GM19328 (cell line): Measurements from ENCODE around the gene KIN.
A peak's percentile ranks its signal among the peaks of the same experiment; 100 is the strongest.
"Not testable (repeated sequence)": the region's sequence is repeated elsewhere in the genome, so short reads cannot be mapped to it uniquely, and the experiment has no call there.

Experiments
- ATAC-seq: cut with Tn5 transposase; IDR thresholded peaks from one replicate; pipeline ENCODE4 v1.9.1; 2021; ENCODE audit warnings: mild to moderate bottlenecking, moderate library complexity; ENCODE audit not compliant: unreplicated experiment

KIN gene

GRCh38 chr10:7787857-7788638 lies at the start of gene KIN, which contains the start of gene ATP5F1C:
Gene KIN, minus strand, starts transcription at chr10:7787993. Its CDS starts 60 bp downstream, at chr10:7787933.
Gene ATP5F1C, plus strand, starts transcription at chr10:7788177. Its CDS starts 31 bp downstream, at chr10:7788208.
- ATAC-seq = peak; percentile 88

GRCh38 chr10:7836571-7836970 lies 48.8 kb upstream of the KIN start:
- no peak for ATAC-seq

GRCh38 chr10:7834262-7834661 lies 46.5 kb upstream of the KIN start:
- ATAC-seq = no peak

- no peak for ATAC-seq
Observed at GRCh38 chr10:7833210-7833609, 45.4 kb upstream of the KIN start.

- ATAC-seq = no peak
Observed at GRCh38 chr10:7832060-7832459, 44.3 kb upstream of the KIN start.

GRCh38 chr10:7829289-7829834 lies 41.6 kb upstream of the KIN start:
- ATAC-seq = no peak

- no peak for ATAC-seq
Observed at GRCh38 chr10:7826971-7827370, 39.2 kb upstream of the KIN start.

- ATAC-seq = no peak
Observed at GRCh38 chr10:7824251-7824650, 36.5 kb upstream of the KIN start.

- peak; percentile 43 for ATAC-seq
Observed at GRCh38 chr10:7819121-7819460, 31.3 kb upstream of the KIN start.

GRCh38 chr10:7818295-7819120 lies 30.7 kb upstream of the KIN start, which contains the start of gene TAF3:
Gene TAF3, plus strand, starts transcription at chr10:7818505. Its CDS starts 205 bp downstream, at chr10:7818710.
- peak; percentile 83 for ATAC-seq

- no peak for ATAC-seq
Observed at GRCh38 chr10:7817984-7818294, 30.1 kb upstream of the KIN start.

- no peak for ATAC-seq
Observed at GRCh38 chr10:7817576-7817975, 29.8 kb upstream of the KIN start.

GRCh38 chr10:7813481-7813880 lies 25.7 kb upstream of the KIN start:
- ATAC-seq = no peak

GRCh38 chr10:7811743-7812142 lies 23.9 kb upstream of the KIN start:
- ATAC-seq = not testable (repeated sequence)

- no peak for ATAC-seq
Observed at GRCh38 chr10:7811000-7811399, 23.2 kb upstream of the KIN start.

- ATAC-seq = no peak
Observed at GRCh38 chr10:7810443-7810842, 22.6 kb upstream of the KIN start.

- no peak for ATAC-seq
Observed at GRCh38 chr10:7808686-7809267, 21.0 kb upstream of the KIN start.

- ATAC-seq = no peak
Observed at GRCh38 chr10:7804741-7805140, 16.9 kb upstream of the KIN start.

GRCh38 chr10:7804216-7804615 lies 16.4 kb upstream of the KIN start:
- ATAC-seq = no peak

GRCh38 chr10:7802606-7803005 lies 14.8 kb upstream of the KIN start:
- ATAC-seq = no peak

GRCh38 chr10:7797582-7797981 lies 9.8 kb upstream of the KIN start:
- ATAC-seq = no peak
